ENCODE data around the gene MCTP1. TPM values are rescaled to one million over a fixed set of nuclear protein-coding genes. Genes with fewer than 3 reads are reported as not detected.

MCTP1 gene
- total RNA-seq, 4 donors from 2014 or later: 44.7 to 88.7 (median 74.3) TPM

- TF ChIP-seq CTCF (IDR thresholded peaks at IDR 0.05; ENCODE audit: low read depth): no peak
Observed at GRCh38 chr5:95274011-95274410, 10.9 kb downstream of the MCTP1 start.

- no peak for TF ChIP-seq CTCF (IDR thresholded peaks at IDR 0.05; ENCODE audit: low read depth)
Observed at GRCh38 chr5:95272316-95272929, 12.5 kb downstream of the MCTP1 start.

GRCh38 chr5:95262933-95263660, 21.8 kb downstream of the MCTP1 start:
- no peak for TF ChIP-seq CTCF (IDR thresholded peaks at IDR 0.05; ENCODE audit: low read depth)

GRCh38 chr5:95261437-95262175, 23.3 kb downstream of the MCTP1 start:
- no peak for TF ChIP-seq CTCF (IDR thresholded peaks at IDR 0.05; ENCODE audit: low read depth)

GRCh38 chr5:95256991-95257390, 27.9 kb downstream of the MCTP1 start:
- no peak for TF ChIP-seq CTCF (IDR thresholded peaks at IDR 0.05; ENCODE audit: low read depth)

GRCh38 chr5:95256446-95256845, 28.4 kb downstream of the MCTP1 start:
- TF ChIP-seq CTCF (IDR thresholded peaks at IDR 0.05; ENCODE audit: low read depth): no peak

- no peak for TF ChIP-seq CTCF (IDR thresholded peaks at IDR 0.05; ENCODE audit: low read depth)
Observed at GRCh38 chr5:95252801-95253200, 32.1 kb downstream of the MCTP1 start.
